Measurements from ENCODE around the gene PDF. TPM values are rescaled to one million over a fixed set of nuclear protein-coding genes. Genes with fewer than 3 reads are reported as not detected.

PDF gene
- total RNA-seq, 1 donor from 2014 or later, result 15.3 TPM

DNA sequence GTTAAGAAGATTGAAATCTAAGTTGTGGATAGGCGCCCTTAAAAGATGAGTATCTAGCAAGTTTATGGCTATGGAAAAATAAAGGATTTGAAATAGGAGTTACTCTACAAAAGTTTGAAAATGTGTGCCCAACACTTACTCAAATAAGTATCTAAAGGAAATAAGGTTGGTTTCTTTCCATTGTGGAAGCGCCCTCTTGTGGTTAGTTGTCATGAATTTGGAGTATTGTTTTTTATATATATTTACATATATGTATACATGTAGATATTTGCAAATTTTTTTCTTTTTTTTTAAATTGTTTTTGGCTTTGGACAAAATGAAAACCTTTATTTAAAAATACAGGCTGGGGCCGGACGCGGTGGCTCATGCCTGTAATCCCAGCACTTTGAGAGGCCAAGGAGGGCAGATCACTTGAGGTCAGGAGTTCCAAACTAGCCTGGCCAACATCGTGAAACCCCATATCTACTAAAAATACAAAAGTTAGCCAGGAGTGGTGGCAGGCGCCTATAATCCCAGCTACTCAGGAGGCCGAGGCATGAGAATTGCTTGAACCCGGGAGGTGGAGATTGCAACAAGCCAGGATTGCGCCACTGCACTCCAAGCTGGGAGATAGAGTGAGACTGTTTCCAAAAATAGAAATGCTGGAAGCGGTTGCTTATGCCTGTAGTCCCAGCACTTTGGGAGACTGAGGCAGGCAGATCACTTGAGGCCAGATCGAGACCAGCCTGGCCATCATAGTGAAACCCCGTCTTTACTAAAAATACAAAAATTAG, 43.3 kb downstream of the PDF start:
- no peaks in the 10 kb centered on the region for H3K36me3 Mint-ChIP-seq (ENCODE audit: low read depth)
- no peak for ATAC-seq (ENCODE audit: low read depth)
- no peak overlapping the region for H3K27ac Mint-ChIP-seq
- intact Hi-C loops (cut with micrococcal nuclease), result loop anchor here (1.0 kb wide), 1 partner anchor 759 kb away; no protein-coding TSS in a partner anchor
- H3K27me3 Mint-ChIP-seq, result no peaks in the 10 kb centered on the region
- DNase-seq, result no peak
- H3K4me3 Mint-ChIP-seq, result no peak overlapping the region
- TF ChIP-seq, protein P1, sequence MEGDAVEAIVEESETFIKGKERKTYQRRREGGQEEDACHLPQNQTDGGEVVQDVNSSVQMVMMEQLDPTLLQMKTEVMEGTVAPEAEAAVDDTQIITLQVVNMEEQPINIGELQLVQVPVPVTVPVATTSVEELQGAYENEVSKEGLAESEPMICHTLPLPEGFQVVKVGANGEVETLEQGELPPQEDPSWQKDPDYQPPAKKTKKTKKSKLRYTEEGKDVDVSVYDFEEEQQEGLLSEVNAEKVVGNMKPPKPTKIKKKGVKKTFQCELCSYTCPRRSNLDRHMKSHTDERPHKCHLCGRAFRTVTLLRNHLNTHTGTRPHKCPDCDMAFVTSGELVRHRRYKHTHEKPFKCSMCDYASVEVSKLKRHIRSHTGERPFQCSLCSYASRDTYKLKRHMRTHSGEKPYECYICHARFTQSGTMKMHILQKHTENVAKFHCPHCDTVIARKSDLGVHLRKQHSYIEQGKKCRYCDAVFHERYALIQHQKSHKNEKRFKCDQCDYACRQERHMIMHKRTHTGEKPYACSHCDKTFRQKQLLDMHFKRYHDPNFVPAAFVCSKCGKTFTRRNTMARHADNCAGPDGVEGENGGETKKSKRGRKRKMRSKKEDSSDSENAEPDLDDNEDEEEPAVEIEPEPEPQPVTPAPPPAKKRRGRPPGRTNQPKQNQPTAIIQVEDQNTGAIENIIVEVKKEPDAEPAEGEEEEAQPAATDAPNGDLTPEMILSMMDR (IDR thresholded peaks at IDR 0.05), result peak; percentile 18
- ChIA-PET POLR2A (interaction anchor here (0.6 kb wide), 2 partner anchors 46 to 212 kb away, joined by 4 to 9 read pairs; no protein-coding TSS in a partner anchor), CTCF (interaction anchor here (0.8 to 8.8 kb wide), 6 partner anchors 118 to 759 kb away, joined by 3 to 163 read pairs (median 4); no protein-coding TSS in a partner anchor)
- H3K4me1 Mint-ChIP-seq, result no peaks in the 10 kb centered on the region
- no peaks in the 10 kb centered on the region for H3K9me3 Mint-ChIP-seq

DNA sequence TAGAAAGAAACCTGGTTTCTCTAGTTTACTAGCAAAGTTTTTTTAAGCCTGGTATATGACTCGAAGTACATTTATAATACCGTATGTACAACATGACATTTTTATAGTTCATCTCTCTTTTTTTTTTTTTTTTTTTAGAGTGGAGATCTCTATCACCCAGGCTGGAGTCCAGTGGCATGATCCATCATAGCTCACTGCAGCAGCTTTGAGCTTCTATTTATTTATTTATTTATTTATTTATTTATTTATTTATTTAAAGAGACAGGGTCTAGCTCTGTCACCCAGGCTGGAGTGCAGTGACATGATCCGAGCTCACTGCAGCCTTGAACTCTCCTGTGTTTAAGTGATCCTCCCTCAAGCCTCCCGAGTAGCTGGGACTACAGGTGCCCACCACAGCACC, 45.1 kb downstream of the PDF start:
- TF ChIP-seq, protein P1 (IDR thresholded peaks at IDR 0.05), result no peak
- Mint-ChIP-seq H3K4me3 (no peak overlapping the region), H3K36me3 (ENCODE audit: low read depth) (no peaks in the 10 kb centered on the region), H3K4me1 (no peaks in the 10 kb centered on the region), H3K27me3 (no peaks in the 10 kb centered on the region), H3K27ac (no peak overlapping the region), H3K9me3 (no peaks in the 10 kb centered on the region)
- POLR2A ChIA-PET, result interaction anchor here (1.1 kb wide), 1 partner anchor 135 kb away, joined by 6 read pairs; no protein-coding TSS in a partner anchor
- intact Hi-C loops (cut with micrococcal nuclease), result no loop called here
- DNase-seq, result no peak
- CTCF ChIA-PET, result interaction anchor here (0.7 to 8.8 kb wide), 7 partner anchors 13 to 757 kb away, joined by 3 to 163 read pairs (median 4); no protein-coding TSS in a partner anchor
- no peak for ATAC-seq (ENCODE audit: low read depth)

DNA sequence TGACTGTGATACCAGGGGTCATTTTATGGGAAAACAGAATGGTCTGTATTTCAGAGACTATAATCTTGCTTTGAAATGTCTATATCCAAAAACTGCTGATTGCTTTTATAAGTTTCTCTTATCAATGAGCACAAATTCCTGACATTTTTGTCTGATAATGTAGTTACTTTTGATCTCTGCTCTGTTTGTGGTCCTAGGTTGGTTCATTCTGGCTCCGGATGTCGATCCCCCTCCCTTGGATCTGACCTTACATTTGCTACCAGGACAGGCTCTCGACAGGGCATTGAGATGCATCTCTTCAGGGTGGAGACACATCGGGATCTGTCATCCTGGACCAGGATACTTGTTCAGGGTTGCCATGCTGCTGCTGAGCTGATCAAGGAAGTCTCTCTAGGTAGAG, 46.5 kb downstream of the PDF start:
- intact Hi-C loops (cut with micrococcal nuclease), result no loop called here
- H3K27ac Mint-ChIP-seq, result no peak overlapping the region

DNA sequence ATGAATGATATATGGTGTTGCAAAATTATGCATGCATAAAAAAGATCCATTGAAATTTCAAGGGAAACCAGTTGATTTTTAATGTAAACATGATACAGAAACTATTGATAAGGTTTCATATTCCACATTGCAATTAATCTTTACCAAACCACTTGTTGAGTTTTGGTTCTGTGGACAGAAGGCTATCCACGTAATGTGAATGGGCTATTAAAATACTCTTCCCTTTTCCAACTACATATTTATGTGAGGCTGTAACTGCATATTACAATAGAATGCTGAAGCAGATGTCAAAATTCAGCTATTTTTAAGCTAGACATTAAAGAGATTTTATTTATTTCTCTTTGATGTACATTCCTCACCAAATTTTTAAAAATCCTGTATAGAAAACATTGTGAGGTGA, 53.0 kb downstream of the PDF start:
- H3K36me3 Mint-ChIP-seq (ENCODE audit: low read depth), result no peaks in the 10 kb centered on the region
- ATAC-seq (ENCODE audit: low read depth) (no peak), DNase-seq (no peak)
- H3K4me1 Mint-ChIP-seq, result no peaks in the 10 kb centered on the region
- intact Hi-C loops (cut with micrococcal nuclease), result no loop called here
- no peak overlapping the region for H3K4me3 Mint-ChIP-seq
- no peak overlapping the region for H3K27ac Mint-ChIP-seq
- TF ChIP-seq, protein P1 (IDR thresholded peaks at IDR 0.05), result no peak
- no peaks in the 10 kb centered on the region for H3K27me3 Mint-ChIP-seq
- H3K9me3 Mint-ChIP-seq, result no peaks in the 10 kb centered on the region
- CTCF ChIA-PET, result no interaction called here
- POLR2A ChIA-PET, result no interaction called here

More for the DNA sequence above, 46.5 kb downstream of the PDF start:
- ATAC-seq (ENCODE audit: low read depth), result no peak
- DNase-seq, result no peak
- TF ChIP-seq, protein P1 (IDR thresholded peaks at IDR 0.05), result no peak
- Mint-ChIP-seq H3K4me3 (no peak overlapping the region), H3K9me3 (no peaks in the 10 kb centered on the region), H3K36me3 (ENCODE audit: low read depth) (no peaks in the 10 kb centered on the region), H3K4me1 (no peaks in the 10 kb centered on the region), H3K27me3 (no peaks in the 10 kb centered on the region)
- CTCF ChIA-PET, result interaction anchor here (8.8 kb wide), 1 partner anchor 133 kb away, joined by 163 read pairs; no protein-coding TSS in a partner anchor
- POLR2A ChIA-PET, result no interaction called here

Other genes with a start within 250 kb of the PDF start
- 0.71 and 0.82 TPM in 2 replicates for gene HAS3, start 224.9 kb downstream of the PDF start, total RNA-seq
- 134 and 143 TPM in 2 replicates for gene CHTF8, start 198.0 kb downstream of the PDF start, total RNA-seq
- 53.5 and 55.3 TPM in 2 replicates for gene UTP4, start 197.9 kb downstream of the PDF start, total RNA-seq
- gene SNTB2, start 143.4 kb downstream of the PDF start, total RNA-seq, result 7.7 and 9.9 TPM in 2 replicates
- gene VPS4A, start 19.2 kb downstream of the PDF start, total RNA-seq, result 34.2 and 41.7 TPM in 2 replicates
- 40.5 and 45.4 TPM in 2 replicates for gene COG8, start 9.0 kb upstream of the PDF start, total RNA-seq
- gene NIP7, start 9.2 kb upstream of the PDF start, total RNA-seq, result 42.4 and 44.3 TPM in 2 replicates
- 2.0 and 2.8 TPM in 2 replicates for gene TMED6, start 21.2 kb upstream of the PDF start, total RNA-seq
- 48.4 and 50.3 TPM in 2 replicates for gene TERF2, start 55.4 kb upstream of the PDF start, total RNA-seq
- 112 and 115 TPM in 2 replicates for gene CYB5B, start 94.0 kb upstream of the PDF start, total RNA-seq
- 39.9 and 48.3 TPM in 2 replicates for gene NFAT5, start 235.4 kb upstream of the PDF start, total RNA-seq

All from activated B cell treated with CpG ODN at 0.5 μM for 24 hours (primary cell).